ENCODE data around the gene SLC25A45.

SLC25A45 gene, protein sequence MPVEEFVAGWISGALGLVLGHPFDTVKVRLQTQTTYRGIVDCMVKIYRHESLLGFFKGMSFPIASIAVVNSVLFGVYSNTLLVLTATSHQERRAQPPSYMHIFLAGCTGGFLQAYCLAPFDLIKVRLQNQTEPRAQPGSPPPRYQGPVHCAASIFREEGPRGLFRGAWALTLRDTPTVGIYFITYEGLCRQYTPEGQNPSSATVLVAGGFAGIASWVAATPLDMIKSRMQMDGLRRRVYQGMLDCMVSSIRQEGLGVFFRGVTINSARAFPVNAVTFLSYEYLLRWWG

DNA sequence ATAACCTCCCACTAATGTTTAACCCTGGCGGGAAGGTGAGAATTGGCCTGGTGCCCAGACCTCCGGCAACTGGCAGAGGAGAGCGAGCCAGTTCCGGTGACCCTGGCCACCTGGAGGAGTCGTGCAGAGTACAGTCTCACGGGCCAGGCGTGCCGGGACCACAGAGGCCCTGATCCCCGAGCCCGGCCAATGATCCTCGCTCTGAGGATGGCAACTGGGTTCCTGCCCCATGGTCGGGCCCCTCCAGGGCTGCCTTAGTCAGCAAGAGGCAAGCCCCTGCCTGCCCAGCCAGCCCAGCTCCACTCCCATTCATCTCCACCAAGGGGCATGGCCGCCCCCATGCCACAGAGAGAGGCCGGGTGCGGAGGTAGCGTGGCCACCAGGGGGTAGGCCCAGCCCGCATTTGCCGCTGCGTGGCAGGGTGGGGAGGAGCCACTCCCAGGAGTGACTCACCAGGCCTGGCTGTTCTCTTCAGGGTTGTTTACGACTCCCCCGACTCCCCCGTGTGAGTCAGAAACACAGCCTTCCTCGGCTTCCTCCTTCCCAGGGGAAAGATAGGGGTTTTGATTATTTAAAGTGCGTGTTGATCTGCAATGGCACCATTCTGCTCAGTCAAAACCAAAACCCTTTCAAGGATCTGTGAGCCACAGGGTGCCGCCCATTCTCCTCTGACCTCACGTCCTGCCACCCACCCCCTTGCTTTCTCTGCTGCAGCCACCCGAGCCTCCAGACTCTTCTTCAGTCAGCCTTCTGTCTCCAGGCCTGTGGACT, at the start of gene SLC25A45:
Gene SLC25A45, minus strand, starts transcription at position 614 of the 771 bp plus-strand sequence. CDS start 695 bp downstream, outside the sequence.
- DNase-seq = peak; percentile 82

DNA sequence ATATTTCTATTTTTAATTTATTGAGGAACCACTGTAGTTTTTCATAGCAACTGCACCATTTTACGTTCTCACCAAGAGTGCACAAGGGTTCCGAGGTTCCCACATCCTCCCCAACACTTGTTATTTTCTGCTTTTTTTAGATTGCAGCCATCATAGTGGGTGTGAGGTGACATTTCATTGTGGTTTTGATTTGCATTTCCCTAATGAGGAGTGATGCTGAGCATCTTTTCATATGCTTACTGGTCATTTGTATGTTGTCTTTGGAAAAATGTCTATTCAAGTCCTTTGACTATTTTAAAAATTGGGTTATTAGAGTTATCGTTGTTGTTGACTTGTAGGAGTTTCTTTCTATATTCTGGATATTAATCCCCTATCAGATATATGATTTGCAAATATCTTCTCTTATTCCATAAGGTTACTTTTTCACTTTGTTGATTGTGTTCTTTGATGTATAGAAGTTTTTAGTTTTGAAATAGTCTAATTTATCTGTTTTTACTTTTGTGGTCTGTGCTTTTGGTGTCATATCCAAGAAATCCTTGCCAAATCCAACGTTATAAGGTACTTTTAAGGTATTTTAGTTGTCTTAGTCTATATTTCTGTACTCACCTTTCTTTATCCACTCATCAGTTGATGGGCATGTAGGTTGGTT, 49.1 kb upstream of the SLC25A45 start:
- no peak for DNase-seq

DNA sequence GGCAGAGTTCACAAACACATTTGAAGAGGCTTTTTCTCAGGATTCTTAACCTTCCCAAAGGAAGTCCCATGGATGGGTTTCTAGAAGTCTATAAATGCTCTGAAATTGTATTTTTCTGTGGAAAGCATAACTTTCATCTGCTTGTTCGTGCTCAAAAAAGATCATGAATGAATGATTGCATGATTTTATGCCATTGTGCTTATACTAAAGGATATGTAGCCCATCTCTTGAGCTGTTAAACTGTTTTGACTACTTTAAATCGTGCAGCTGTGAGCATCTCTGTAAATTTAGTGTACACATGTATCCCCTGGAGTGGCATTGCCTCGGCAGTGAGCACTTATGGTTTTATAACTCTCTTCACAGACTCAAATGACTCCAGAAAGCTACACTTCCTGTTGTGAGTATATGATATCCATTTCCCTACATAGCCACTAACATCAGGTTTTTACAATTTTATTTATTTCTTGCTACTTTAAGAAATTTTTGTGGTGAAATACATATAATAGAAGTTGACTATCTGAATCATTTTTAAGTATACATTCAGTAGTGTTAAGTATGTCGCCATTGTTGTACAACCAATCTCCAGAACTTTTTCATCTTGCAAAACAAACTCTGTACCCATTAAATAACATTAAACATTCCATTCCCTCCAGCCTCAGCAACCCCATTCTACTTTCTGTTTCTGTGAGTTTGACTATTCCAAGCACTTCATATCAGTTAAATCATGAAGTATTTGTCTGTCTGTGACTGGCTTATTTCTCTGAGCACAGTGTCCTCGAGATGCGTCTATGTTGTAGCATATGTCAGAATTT, 48.2 kb upstream of the SLC25A45 start:
- peak; percentile 30 for DNase-seq

DNA sequence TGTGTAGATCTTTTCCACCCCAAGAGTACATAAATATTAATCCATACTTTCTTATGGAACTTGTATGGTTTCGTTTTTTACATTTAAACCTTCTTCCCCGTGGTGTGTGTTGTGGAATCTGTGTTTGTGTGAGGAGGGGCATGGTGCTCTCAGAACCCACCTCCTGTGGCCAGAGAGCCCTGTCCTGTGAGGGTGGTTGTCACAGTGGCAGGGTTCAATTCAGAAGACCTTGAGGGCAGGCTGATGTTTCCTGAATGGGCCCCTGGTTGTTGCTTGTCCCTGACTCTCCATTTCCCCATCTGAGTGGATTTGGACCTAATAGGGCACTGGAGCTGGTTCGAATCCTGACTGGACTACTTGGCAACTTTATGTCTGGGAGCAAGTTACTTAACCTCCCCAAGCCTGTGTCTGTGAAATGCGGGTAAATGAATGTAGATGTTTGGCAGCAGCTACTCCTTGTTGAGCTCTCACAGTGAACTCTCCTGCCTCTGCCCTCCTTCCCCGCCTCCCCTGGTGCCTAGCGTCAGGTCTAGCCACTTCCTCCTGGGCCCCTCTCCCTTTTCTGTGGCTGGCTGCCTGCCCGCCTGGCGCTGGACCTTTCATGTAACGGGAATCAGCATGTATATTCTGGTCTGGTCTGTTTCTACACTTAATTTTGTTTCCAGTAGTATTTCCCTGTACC, 47.4 kb upstream of the SLC25A45 start:
- DNase-seq = peak; percentile 30

DNA sequence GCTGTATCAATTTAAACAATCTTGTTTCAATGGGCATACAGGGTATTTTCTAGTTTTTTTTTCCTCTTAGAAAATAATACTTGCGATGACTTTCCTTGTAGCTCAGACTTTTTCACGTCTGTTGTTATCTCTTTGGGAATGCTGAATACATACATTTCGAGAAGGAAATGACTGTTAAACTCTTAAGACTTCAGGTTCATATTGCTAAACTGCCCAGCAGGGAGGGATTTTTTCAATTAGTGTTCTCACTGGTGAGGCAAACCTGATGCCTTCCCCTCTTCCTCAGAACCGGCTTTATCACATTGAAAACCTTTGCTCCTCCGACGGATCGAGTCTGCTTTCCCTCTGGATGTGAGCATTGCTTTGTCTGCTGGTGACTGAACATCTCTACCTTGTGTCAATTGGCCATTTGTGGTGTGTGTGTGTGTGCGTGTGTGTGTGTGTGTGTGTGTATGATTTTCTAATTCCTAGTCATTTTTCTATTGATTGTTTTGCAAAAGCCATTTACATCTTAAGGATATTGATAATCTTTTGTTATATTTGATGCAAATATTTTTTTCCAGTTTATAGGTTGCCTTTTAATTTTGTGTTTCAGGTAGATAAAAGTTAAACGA, 46.7 kb upstream of the SLC25A45 start:
- no peak for DNase-seq

DNA sequence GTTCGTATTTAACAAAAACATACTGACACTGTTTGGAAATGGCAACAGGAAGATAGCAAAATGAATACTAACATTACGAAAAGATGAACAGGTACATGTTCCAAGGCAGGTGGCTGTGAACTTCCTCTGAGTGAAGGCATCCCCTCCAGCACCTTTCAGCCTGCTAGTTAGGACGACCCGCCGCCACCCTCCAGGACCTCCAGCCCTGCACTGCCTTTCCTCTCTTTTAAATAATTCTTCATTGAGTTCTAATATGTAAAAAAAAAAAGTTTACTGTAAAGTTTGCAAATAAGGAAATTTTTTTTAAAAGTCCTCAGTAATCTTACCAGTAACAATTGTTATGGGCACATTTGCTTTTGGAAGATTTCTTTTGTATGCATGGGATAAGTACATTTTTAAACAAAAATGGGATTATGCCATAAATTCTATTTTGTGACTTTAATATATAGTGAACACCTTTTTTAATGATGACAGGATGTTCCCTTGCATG, 46.2 kb upstream of the SLC25A45 start:
- DNase-seq = no peak

DNA sequence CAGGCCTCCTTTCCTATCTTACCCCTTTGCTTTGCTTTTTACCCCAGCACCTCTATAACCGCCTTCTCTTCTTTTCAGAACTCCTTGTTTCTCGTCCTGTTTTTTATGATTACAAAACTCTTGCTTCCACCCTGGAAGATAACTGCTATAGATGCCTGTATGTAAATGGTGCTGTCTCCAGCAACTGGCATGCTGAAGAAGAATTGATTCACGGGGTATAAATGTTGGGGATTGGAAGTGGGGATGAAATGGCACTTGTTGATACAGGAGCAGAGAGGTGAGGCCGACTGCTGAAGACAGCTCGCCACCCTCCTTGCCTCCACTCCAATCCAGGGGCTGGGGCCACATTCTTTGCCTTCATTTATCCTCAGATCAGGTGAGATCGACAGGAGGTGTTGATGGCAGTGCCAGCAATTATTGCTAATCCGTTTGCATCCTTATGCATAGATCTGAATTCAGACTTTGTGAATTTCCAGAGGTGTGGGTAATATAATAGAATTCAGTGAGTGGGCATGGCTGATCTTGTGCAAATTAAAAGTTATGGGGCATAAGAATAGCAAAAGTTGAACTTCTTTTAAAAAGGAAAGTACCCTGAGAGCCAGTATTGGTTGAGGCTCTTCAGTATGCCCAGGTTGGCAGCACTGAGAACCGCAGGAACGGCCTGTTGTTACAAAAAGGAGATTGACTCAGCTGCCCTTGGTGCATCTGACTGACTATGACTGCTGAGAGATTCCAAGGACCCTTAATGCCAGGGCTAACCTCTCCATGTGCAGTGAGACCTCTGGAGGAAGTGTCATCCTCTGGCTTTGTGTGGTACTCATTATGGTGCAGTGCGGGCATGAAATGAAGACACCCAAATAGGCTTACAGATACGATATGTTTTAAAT, 45.5 kb upstream of the SLC25A45 start:
- DNase-seq = peak; percentile 19

DNA sequence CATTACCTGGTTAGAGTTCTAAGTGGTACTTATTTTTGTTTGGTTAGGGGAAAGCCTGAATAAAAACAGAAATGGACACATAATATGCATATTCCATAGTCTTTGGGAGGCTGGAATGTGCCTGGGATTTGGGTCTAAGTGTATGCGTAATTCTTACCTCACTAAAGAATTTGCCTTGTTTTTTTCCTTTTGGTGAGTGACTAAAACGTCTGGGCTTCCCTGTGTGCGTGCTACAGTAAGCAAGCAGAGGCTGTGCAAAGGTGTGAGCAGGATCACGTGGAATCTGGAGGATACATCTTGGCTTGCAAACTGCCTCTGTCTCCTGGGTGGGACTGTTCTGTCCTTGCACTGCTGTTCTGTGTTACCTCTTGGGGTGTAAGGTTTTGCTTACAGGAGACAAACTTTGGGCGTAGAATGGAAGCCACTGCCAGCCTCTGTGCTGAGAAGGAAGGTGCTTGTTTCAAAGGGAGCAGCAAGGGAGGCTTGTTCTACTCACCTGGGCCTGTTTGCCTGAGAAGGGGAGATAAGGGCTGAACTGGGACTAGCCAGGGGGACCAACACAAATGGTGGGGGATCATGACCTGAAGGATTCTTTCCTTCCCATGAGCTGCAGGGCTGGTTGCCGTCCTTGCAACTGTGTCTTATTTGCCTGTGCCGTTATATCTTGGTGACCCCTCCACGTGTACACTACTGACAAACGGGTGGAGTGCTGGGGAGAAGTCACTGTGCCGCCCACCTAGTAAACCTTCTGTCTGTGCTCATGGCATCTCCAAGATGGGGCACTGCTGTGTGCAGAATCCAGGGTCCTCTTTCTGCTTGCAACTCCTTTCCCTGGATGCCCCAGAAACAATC, 44.6 kb upstream of the SLC25A45 start:
- peak; percentile 18 for DNase-seq

DNA sequence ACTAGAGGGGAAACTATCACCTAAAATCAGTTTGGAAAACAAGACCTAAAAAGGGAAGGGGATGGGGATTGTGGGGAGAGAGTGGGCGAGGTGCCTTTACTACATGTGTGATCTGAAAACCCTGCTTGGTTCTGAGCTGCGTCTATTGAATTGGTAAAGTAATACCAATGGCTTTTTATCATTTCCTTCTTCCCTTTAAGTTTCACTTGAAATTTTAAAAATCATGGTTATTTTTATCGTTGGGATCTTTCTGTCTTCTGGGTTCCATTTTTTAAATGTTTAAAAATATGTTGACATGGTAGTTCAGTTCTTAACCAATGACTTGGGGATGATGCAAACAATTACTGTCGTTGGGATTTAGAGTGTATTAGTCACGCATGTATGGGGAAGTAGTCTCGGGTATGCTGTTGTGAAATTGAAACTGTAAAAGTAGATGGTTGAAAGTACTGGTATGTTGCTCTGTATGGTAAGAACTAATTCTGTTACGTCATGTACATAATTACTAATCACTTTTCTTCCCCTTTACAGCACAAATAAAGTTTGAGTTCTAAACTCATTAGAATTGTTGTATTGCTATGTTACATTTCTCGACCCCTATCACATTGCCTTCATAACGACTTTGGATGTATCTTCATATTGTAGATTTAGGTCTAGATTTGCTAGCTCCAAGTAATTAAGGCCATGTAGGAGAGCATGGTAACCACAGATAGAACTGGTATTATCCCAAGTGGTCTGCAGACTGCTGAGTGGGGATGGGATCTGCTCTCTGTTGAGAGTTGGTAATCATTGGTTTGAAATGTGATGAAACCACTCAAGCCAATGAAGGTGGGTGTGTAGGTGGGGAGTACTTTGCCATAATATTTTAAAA, 43.8 kb upstream of the SLC25A45 start:
- peak; percentile 39 for DNase-seq

DNA sequence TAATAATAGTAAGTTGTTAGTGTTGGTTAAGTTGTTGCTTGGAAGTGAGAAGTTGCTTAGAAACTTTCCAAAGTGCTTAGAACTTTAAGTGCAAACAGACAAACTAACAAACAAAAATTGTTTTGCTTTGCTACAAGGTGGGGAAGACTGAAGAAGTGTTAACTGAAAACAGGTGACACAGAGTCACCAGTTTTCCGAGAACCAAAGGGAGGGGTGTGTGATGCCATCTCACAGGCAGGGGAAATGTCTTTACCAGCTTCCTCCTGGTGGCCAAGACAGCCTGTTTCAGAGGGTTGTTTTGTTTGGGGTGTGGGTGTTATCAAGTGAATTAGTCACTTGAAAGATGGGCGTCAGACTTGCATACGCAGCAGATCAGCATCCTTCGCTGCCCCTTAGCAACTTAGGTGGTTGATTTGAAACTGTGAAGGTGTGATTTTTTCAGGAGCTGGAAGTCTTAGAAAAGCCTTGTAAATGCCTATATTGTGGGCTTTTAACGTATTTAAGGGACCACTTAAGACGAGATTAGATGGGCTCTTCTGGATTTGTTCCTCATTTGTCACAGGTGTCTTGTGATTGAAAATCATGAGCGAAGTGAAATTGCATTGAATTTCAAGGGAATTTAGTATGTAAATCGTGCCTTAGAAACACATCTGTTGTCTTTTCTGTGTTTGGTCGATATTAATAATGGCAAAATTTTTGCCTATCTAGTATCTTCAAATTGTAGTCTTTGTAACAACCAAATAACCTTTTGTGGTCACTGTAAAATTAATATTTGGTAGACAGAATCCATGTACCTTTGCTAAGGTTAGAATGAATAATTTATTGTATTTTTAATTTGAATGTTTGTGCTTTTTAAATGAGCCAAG, 42.9 kb upstream of the SLC25A45 start:
- DNase-seq = no peak

DNA sequence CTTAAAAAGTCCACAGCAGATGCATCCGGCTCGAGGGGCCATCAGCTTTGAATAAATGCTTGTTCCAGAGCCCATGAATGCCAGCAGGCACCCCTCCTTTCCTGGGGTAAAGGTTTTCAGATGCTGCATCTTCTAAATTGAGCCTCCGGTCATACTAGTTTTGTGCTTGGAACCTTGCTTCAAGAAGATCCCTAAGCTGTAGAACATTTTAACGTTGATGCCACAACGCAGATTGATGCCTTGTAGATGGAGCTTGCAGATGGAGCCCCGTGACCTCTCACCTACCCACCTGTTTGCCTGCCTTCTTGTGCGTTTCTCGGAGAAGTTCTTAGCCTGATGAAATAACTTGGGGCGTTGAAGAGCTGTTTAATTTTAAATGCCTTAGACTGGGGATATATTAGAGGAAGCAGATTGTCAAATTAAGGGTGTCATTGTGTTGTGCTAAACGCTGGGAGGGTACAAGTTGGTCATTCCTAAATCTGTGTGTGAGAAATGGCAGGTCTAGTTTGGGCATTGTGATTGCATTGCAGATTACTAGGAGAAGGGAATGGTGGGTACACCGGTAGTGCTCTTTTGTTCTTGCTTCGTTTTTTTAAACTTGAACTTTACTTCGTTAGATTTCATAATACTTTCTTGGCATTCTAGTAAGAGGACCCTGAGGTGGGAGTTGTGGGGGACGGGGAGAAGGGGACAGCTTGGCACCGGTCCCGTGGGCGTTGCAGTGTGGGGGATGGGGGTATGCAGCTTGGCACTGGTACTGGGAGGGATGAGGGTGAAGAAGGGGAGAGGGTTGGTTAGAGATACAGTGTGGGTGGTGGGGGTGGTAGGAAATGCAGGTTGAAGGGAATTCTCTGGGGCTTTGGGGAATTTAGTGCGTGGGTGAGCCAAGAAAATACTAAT, 42.0 kb upstream of the SLC25A45 start:
- DNase-seq = no peak

DNA sequence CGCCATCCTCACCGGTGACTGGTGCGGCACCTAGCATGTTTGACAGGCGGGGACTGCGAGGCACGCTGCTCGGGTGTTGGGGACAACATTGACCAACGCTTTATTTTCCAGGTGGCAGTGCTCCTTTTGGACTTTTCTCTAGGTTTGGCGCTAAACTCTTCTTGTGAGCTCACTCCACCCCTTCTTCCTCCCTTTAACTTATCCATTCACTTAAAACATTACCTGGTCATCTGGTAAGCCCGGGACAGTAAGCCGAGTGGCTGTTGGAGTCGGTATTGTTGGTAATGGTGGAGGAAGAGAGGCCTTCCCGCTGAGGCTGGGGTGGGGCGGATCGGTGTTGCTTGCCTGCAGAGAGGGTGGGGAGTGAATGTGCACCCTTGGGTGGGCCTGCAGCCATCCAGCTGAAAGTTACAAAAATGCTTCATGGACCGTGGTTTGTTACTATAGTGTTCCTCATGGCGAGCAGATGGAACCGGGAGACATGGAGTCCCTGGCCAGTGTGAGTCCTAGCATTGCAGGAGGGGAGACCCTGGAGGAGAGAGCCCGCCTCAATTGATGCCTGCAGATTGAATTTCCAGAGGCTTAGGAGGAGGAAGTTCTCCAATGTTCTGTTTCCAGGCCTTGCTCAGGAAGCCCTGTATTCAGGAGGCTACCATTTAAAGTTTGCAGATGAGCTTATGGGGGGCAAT, 41.2 kb upstream of the SLC25A45 start:
- DNase-seq = peak; percentile 15

DNA sequence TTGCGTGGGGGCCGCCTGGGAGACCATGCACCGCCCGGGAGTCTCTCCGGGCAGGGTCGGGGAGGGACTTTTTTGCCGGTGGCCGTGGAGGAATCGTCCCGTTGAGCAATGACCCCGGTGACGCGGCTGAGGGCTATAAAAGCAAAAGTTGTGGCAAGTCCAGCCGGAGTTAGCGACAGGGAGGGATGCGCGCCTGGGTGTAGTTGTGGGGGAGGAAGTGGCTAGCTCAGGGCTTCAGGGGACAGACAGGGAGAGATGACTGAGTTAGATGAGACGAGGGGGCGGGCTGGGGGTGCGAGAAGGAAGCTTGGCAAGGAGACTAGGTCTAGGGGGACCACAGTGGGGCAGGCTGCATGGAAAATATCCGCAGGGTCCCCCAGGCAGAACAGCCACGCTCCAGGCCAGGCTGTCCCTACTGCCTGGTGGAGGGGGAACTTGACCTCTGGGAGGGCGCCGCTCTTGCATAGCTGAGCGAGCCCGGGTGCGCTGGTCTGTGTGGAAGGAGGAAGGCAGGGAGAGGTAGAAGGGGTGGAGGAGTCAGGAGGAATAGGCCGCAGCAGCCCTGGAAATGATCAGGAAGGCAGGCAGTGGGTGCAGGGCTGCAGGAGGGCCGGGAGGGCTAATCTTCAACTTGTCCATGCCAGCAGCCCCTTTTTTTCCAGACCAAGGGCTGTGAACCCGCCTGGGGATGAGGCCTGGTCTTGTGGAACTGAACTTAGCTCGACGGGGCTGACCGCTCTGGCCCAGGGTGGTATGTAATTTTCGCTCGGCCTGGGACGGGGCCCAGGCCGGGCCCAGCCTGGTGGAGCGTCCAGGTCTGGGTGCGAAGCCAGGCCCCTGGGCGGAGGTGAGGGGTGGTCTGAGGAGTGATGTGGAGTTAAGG, 40.4 kb upstream of the SLC25A45 start, which contains the start of gene NEAT1:
Gene NEAT1, plus strand, starts transcription at position 166 of the 883 bp plus-strand sequence.
- peak; percentile 92 for DNase-seq

DNA sequence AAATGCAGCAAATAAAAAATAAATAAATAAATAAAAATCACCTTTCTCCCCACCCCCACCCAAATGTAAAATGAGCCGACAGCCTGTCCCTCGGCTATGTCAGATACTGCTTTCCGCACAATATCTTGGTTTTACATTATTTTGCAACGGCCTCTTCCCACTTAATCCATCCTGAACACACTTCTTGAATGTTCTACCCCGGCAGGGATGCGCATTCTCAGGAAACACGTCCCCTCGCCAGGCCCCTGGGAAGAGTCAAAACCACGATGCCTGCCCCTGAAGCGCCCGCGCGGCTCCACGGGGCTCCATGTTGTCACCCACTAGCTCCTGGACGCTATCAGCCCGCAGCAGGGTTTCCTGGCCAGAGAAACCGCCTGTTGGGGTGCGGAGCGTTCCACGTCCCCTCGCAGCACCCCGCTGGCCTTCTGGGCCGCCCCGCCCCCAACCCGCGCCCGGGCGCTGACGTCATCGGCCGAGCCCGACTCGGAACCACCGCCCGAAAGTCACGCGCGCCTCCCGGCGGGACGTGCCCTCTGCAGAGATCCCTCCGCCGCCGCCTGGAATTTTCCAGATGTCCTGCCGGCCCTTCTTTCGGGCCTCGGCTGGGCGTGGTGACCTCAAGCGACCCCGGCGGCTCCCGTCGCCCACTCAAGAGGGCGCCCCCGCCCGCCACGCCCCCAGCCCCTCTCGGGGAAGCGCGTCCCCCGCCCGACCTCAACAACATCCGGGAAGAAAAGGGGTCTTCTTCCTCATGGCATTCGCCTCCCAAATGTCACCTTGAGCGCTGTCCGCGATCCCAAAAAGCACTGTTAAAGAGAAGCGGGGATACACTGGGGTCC, 39.6 kb upstream of the SLC25A45 start:
- peak; percentile 92 for DNase-seq

Data from DMS79 treated with DMSO at 0.1 percent for 48 hours (cell line).